Suprapubic skin (tissue), 4 donors: ENCODE results near the gene OR2F2. TPM values are rescaled to one million over a fixed set of nuclear protein-coding genes. Genes with fewer than 3 reads are reported as not detected.

Source experiments
- DNase-seq, 2 donors: peaks; one replicate each; pipeline ENCODE4 v3.0.0-alpha.2; 2019; ENCODE audit warnings: low spot score in 2 of 2
- H3K27ac ChIP-seq: fragments of 200-600 bp; sonication (generic); one replicate; pipeline ENCODE4 v1.5.1; 2019
- H3K27me3 ChIP-seq: fragments of 200-600 bp; sonication (generic); one replicate; pipeline ENCODE4 v1.5.1; 2019
- H3K36me3 ChIP-seq: fragments of 200-600 bp; sonication (generic); one replicate; pipeline ENCODE4 v1.5.1; 2019
- H3K4me1 ChIP-seq: fragments of 200-600 bp; sonication (generic); one replicate; pipeline ENCODE4 v1.5.1; 2019
- H3K4me3 ChIP-seq: fragments of 200-600 bp; sonication (generic); one replicate; pipeline ENCODE4 v1.5.1; 2019; ENCODE audit warnings: mild to moderate bottlenecking
- H3K9me3 ChIP-seq: fragments of 200-600 bp; sonication (generic); one replicate; pipeline ENCODE4 v1.5.1; 2019
- CTCF ChIP-seq, 2 donors: fragments of 200-600 bp in 1 of 2; fragments of 450-650 bp in 1 of 2; sonication (generic) in 1 of 2; IDR thresholded peaks; one replicate each; pipeline ENCODE4 v1.5.1; 2016 to 2019; ENCODE audit warnings: antibody characterized with exemption in 2 of 2, mild to moderate bottlenecking in 1 of 2, moderate library complexity in 1 of 2
- EP300 ChIP-seq: sonication (generic); formaldehyde crosslinking; IDR thresholded peaks from one replicate; pipeline ENCODE4 v1.6.1; 2017; ENCODE audit warnings: antibody characterized with exemption
- POLR2A ChIP-seq, 2 donors: fragments of 450-650 bp; IDR thresholded peaks; one replicate each; pipeline ENCODE4 v1.6.1; 2017; ENCODE audit warnings: antibody characterized with exemption in 2 of 2, mild to moderate bottlenecking in 2 of 2, moderate library complexity in 2 of 2
- POLR2AphosphoS5 ChIP-seq, 3 donors: sonication (generic); formaldehyde crosslinking; IDR thresholded peaks; one replicate each; pipeline ENCODE4 v1.6.1; 2017; ENCODE audit warnings: antibody characterized with exemption in 3 of 3
- WGBS: methylation state at CpG from one replicate; pipeline ENCODE4 v1.1.5; 2018; 5-methylcytosine and 5-hydroxymethylcytosine counted together
- total RNA-seq, 4 donors: library from RNA; depleted of rRNA; stranded (reverse); fragments of >200 nt; gene quantifications; one replicate each; pipeline ENCODE4 v1.1.0, GENCODE V29; 2016

Gene OR2F2
- total RNA-seq, 4 donors from 2014 or later: not detected

DNA sequence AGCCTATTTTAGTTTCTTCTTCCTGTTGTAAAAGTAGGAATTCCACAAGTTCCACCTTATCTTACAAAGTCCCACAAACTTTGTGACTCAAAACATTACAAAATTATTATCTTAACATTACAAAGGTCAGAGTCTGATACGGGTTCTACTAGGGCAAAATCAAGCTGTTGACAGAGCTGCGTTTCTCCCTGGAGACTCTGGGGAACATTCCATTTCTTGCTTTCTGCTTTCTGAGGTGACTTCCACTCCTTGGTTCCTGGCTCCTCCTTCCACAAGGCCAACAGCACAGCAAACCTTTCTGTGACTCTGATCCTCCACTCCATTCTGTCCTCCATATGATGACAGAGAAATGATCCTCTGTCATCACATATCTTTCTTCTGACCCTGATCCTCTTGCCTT lies 30.2 kb downstream of the OR2F2 start:
- 70% methylated on average over 2 of the region's 2 CpGs for WGBS
- Histone ChIP-seq H3K27ac (no peak overlapping the region), H3K27me3 (no peaks in the 10 kb centered on the region), H3K9me3 (no peaks in the 10 kb centered on the region), H3K4me1 (no peaks in the 10 kb centered on the region), H3K4me3 (no peak overlapping the region), H3K36me3 (no peaks in the 10 kb centered on the region)
- no peak for DNase-seq
- TF ChIP-seq POLR2A (IDR thresholded peaks at IDR 0.05) (no peak), EP300 (no peak), POLR2AphosphoS5 (IDR thresholded peaks at IDR 0.05) (no peak), CTCF (IDR thresholded peaks at IDR 0.05) (no peak)

GRCh38 chr7:143967398-143967797 lies 32.4 kb downstream of the OR2F2 start:
- no peak for TF ChIP-seq EP300
- TF ChIP-seq POLR2A (IDR thresholded peaks at IDR 0.05): no peak
- TF ChIP-seq CTCF (IDR thresholded peaks at IDR 0.05): no peak
- TF ChIP-seq POLR2AphosphoS5 (IDR thresholded peaks at IDR 0.05): no peak

DNA sequence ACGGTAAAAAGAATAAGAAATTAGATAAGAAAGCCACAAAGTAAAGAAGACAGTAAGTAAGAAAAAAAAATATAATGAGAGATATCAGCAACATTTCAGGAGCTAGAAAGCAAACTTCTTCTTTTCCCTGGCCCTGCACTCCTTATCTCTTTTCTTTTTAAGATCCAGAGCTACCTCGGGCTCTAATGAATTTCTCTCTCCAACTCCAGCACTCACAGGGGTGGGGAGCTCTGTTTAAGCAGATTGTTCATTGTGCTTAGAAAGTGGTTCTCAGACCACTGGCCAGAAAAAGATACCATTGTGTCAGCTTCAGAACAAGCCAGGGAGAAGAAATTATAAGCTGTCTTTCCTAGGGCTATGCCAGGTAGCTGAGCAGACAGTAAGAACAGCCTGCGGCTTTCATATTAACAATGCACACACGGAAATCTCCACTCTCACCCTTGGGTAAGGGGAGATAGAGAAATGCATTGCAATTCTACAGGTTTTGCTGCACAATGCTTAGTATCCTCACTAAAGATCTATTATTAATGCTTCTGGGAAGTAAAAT lies 38.9 kb downstream of the OR2F2 start:
- Histone ChIP-seq H3K27ac (no peak overlapping the region), H3K36me3 (no peaks in the 10 kb centered on the region), H3K9me3 (no peaks in the 10 kb centered on the region), H3K27me3 (no peaks in the 10 kb centered on the region), H3K4me3 (no peak overlapping the region), H3K4me1 (no peaks in the 10 kb centered on the region)
- TF ChIP-seq POLR2A (IDR thresholded peaks at IDR 0.05): no peak
- TF ChIP-seq CTCF (IDR thresholded peaks at IDR 0.05): no peak
- no peak for TF ChIP-seq POLR2AphosphoS5 (IDR thresholded peaks at IDR 0.05)
- TF ChIP-seq EP300: no peak
- 79% methylated on average over 4 of the region's 4 CpGs for whole genome bisulfite sequencing
- no peak for DNase-seq

More at GRCh38 chr7:143967398-143967797, 32.4 kb downstream of the OR2F2 start:
- no peak for DNase-seq
- no peak overlapping the region for H3K27ac ChIP-seq
- H3K27me3 ChIP-seq: no peaks in the 10 kb centered on the region
- H3K36me3 ChIP-seq: no peaks in the 10 kb centered on the region
- WGBS: 72% methylated on average over 4 of the region's 4 CpGs
- H3K4me3 ChIP-seq: no peak overlapping the region
- H3K9me3 ChIP-seq: no peaks in the 10 kb centered on the region
- no peaks in the 10 kb centered on the region for H3K4me1 ChIP-seq

DNA sequence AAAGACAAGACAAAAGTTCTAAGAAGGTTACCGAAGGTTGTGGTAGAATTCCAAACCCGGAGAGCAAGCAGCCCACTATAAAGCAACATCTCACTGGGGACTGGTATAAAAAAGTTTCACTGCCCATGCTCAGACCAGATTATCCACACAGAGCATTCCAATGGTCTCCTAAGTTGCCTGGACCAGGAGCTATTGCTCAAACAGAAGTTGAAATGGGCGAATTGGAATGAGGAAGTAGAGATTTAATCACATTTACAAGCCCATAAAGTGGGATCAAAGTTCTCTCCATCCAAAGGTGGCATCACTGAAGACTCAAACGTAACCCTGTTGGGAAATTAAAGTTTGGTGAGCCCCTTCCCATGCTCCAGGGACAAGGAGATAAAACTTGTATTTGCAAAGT lies 39.4 kb downstream of the OR2F2 start:
- Histone ChIP-seq H3K27me3 (no peaks in the 10 kb centered on the region), H3K36me3 (no peaks in the 10 kb centered on the region), H3K9me3 (no peaks in the 10 kb centered on the region), H3K4me3 (no peak overlapping the region), H3K27ac (no peak overlapping the region), H3K4me1 (no peaks in the 10 kb centered on the region)
- DNase-seq: no peak
- TF ChIP-seq CTCF (IDR thresholded peaks at IDR 0.05): no peak
- no peak for TF ChIP-seq POLR2A (IDR thresholded peaks at IDR 0.05)
- no peak for TF ChIP-seq POLR2AphosphoS5 (IDR thresholded peaks at IDR 0.05)
- no peak for TF ChIP-seq EP300
- 68% methylated on average over 4 of the region's 4 CpGs for WGBS

GRCh38 chr7:143975617-143976016 lies 40.6 kb downstream of the OR2F2 start:
- no peak for DNase-seq
- H3K36me3 ChIP-seq: no peaks in the 10 kb centered on the region
- H3K27ac ChIP-seq: no peak overlapping the region
- no peaks in the 10 kb centered on the region for H3K27me3 ChIP-seq
- H3K4me3 ChIP-seq: no peak overlapping the region
- no peaks in the 10 kb centered on the region for H3K4me1 ChIP-seq
- no peaks in the 10 kb centered on the region for H3K9me3 ChIP-seq
- TF ChIP-seq EP300 (no peak), POLR2A (IDR thresholded peaks at IDR 0.05) (no peak), POLR2AphosphoS5 (IDR thresholded peaks at IDR 0.05) (no peak), CTCF (IDR thresholded peaks at IDR 0.05) (no peak)
- WGBS: 56% methylated on average over 1 of the region's 1 CpG
